Neutrophil (primary cell): ENCODE data around the gene IDH3A.

Experiments used
- H3K27ac ChIP-seq: fragments of 200-600 bp; sonication (generic); 2 replicates; pipeline ENCODE4 v1.5.1; 2016; ENCODE audit warnings: mild to moderate bottlenecking, moderate library complexity
- H3K27me3 ChIP-seq: fragments of 200-600 bp; sonication (generic); 2 replicates; pipeline ENCODE4 v1.6.0; 2016; ENCODE audit warnings: mild to moderate bottlenecking
- H3K36me3 ChIP-seq: fragments of 200-600 bp; sonication (generic); 2 replicates; pipeline ENCODE4 v1.5.1; 2017
- H3K4me1 ChIP-seq, 2 experiments: fragments of 200-600 bp in 1 of 2; sonication (generic) in 1 of 2; 1 replicate in 1 of 2; 2 replicates in 1 of 2; pipeline versions ENCODE4 v1.5.1 to v1.6.1; 2013 to 2016; ENCODE audit warnings: low read depth in 1 of 2, low read length in 1 of 2, mild to moderate bottlenecking in 1 of 2, moderate library complexity in 1 of 2; ENCODE audit not compliant: control insufficient read depth in 1 of 2, insufficient read depth in 1 of 2
- H3K4me3 ChIP-seq, 2 experiments: fragments of 200-600 bp in 1 of 2; sonication (generic) in 1 of 2; 1 replicate in 1 of 2; 2 replicates in 1 of 2; pipeline ENCODE4 v1.5.1; 2013 to 2016; ENCODE audit warnings: low read depth in 1 of 2, low read length in 1 of 2, mild to moderate bottlenecking in 1 of 2, moderate library complexity in 1 of 2
- H3K9me3 ChIP-seq: fragments of 200-600 bp; sonication (generic); 2 replicates; pipeline ENCODE4 v1.5.1; 2016
- CTCF ChIP-seq: fragments of 200-600 bp; sonication (generic); IDR thresholded peaks from 2 replicates; pipeline ENCODE4 v1.5.1; 2016; ENCODE audit warnings: antibody characterized with exemption

IDH3A gene

DNA sequence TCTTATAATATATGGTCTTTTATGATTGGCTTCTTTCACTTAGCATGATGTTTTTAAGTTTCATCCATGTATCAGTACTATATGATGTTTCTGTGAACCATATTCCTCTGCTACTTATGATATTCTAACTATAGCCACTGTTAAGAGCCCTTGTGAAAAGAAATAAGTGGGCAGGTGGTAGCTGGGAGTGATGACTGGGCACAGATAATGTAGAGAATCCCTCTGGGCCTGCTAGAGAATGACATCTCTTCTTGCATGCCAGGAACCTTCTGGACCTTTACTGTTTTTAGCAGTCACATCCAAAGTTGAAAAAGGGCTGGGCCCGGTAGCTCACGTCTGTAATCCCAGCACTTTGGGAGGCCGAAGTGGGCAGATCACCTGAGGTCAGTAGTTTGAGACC lies 10.2 kb downstream of the IDH3A start:
- H3K4me1 ChIP-seq = no peaks in the 10 kb centered on the region
- no peak overlapping the region for H3K4me3 ChIP-seq
- H3K27ac ChIP-seq = no peak overlapping the region
- H3K36me3 ChIP-seq = peaks cover 12% of the 10 kb centered on the region
- no peaks in the 10 kb centered on the region for H3K27me3 ChIP-seq
- no peaks in the 10 kb centered on the region for H3K9me3 ChIP-seq
- no peak for TF ChIP-seq CTCF

DNA sequence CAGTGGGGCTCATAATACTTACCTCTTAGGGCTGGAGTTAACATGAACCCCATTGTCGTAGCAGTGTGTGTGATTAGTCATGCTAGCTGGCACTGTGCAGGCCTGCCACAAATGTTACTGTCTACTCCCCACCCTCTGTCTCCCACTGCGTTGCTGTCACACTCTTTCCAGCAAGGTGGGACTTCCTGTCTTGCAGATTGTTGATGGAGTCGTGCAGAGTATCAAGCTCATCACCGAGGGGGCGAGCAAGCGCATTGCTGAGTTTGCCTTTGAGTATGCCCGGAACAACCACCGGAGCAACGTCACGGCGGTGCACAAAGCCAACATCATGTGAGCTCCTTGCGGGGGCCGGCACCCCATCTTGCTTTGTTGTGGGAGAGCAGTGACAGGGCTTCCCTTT lies 12.9 kb downstream of the IDH3A start:
- H3K36me3 ChIP-seq = peaks cover 23% of the 10 kb centered on the region
- no peaks in the 10 kb centered on the region for H3K27me3 ChIP-seq
- no peak for TF ChIP-seq CTCF
- no peaks in the 10 kb centered on the region for H3K4me1 ChIP-seq
- no peaks in the 10 kb centered on the region for H3K9me3 ChIP-seq
- no peak overlapping the region for H3K4me3 ChIP-seq
- no peak overlapping the region for H3K27ac ChIP-seq

DNA sequence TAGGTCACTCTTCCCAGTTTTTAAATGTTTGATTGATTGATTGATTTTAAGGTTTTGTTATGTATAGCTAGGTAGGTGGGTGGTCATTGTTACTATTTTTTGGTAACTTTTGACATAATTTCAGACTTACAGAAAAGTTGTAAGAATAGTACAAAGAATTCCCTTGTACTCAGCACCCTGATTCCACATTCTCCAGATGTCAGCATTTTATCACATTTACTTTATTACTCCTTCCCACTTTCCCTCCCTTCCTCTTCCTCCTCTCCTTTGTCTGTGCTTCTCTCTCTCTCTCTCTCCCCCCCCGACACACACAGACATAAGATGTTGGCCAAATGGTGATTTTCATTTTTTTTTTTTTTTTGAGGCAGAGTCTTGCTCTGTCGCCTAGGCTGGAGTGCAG lies 14.8 kb downstream of the IDH3A start:
- Histone ChIP-seq H3K4me3 (no peak overlapping the region), H3K9me3 (no peaks in the 10 kb centered on the region), H3K27ac (no peak overlapping the region), H3K4me1 (no peaks in the 10 kb centered on the region), H3K36me3 (peaks cover 24% of the 10 kb centered on the region), H3K27me3 (no peaks in the 10 kb centered on the region)
- no peak for TF ChIP-seq CTCF

GRCh38 chr15:78167227-78167888 lies 18.2 kb downstream of the IDH3A start:
- Histone ChIP-seq H3K36me3 (peaks cover 12% of the 10 kb centered on the region), H3K9me3 (no peaks in the 10 kb centered on the region), H3K4me1 (no peaks in the 10 kb centered on the region), H3K27ac (no peak overlapping the region), H3K4me3 (no peak overlapping the region), H3K27me3 (no peaks in the 10 kb centered on the region)
- no peak for TF ChIP-seq CTCF

DNA sequence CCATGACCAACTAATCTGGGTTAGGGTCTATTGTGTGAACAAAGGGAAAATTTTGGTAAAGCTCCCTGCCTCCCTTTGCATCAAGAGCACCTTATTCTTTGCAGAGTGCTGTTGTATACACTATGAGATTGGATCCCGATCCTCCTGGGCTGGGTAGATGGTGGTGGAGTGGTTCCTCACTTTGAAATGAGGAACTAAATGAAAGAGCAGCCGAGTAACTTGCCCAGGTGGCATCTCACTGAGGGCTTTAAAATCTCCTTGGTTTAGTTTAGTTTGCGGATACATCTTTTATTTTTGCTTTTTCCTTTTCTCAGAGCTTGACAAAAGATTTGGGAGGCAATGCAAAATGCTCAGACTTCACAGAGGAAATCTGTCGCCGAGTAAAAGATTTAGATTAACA lies 19.4 kb downstream of the IDH3A start:
- Histone ChIP-seq H3K4me3 (no peak overlapping the region), H3K36me3 (peaks cover 12% of the 10 kb centered on the region), H3K9me3 (no peaks in the 10 kb centered on the region), H3K4me1 (peaks cover 4 to 9% of the 10 kb centered on the region in 2 experiments), H3K27ac (no peak overlapping the region), H3K27me3 (no peaks in the 10 kb centered on the region)
- TF ChIP-seq CTCF = no peak
